Activated B cell treated with CpG ODN at 0.5 μM for 24 hours (primary cell): ENCODE measurements around the gene ARHGAP25. TPM values are rescaled to one million over a fixed set of nuclear protein-coding genes. Genes with fewer than 3 reads are reported as not detected.

ENCODE experiments used
- ATAC-seq: fragments of 200-7000 bp; cut with Tn5 transposase; one replicate; pipeline ENCODE4 v1.10.0; 2021; ENCODE audit warnings: low read depth, mild to moderate bottlenecking, moderate library complexity
- CTCF ChIA-PET: fragments of 350-600 bp; sonication (Branson Sonifier 250); formaldehyde crosslinking; loops from one replicate; lab custom pipeline; 2021; ENCODE audit warnings: antibody characterized with exemption; lab: Charles Lee
- POLR2A ChIA-PET: fragments of 350-600 bp; sonication (Branson Sonifier 250); formaldehyde crosslinking; loops from one replicate; lab custom pipeline; 2021; ENCODE audit warnings: antibody characterized with exemption; lab: Charles Lee
- DNase-seq: peaks from one replicate; pipeline ENCODE4 v3.0.0; 2022
- H3K27ac Mint-ChIP-seq: one replicate; pipeline ENCODE4 v1.8.0; 2020; ENCODE audit warnings: mixed read lengths
- H3K27me3 Mint-ChIP-seq: one replicate; pipeline ENCODE4 v1.8.0; 2021; ENCODE audit warnings: mixed read lengths
- H3K36me3 Mint-ChIP-seq: one replicate; pipeline ENCODE4 v1.8.0; 2021; ENCODE audit warnings: low read depth, mixed read lengths
- H3K4me1 Mint-ChIP-seq: one replicate; pipeline ENCODE4 v1.8.0; 2021; ENCODE audit warnings: mixed read lengths
- H3K4me3 Mint-ChIP-seq: one replicate; pipeline ENCODE4 v1.8.0; 2020; ENCODE audit warnings: mild to moderate bottlenecking, mixed read lengths
- H3K9me3 Mint-ChIP-seq: one replicate; pipeline ENCODE4 v1.8.0; 2020; ENCODE audit warnings: mixed read lengths
- intact Hi-C: fragments of 100-400 bp; cut with micrococcal nuclease; formaldehyde crosslinking; loops from one replicate; pipeline ENCODE4 v1.15.1; 2024
- total RNA-seq: library from RNA; stranded (reverse); gene quantifications from 2 replicates; pipeline ENCODE4 v1.2.3, GENCODE V29; 2022
- TF ChIP-seq, protein P1 (sequence below): fragments of 200-600 bp; IDR thresholded peaks from one replicate; pipeline ENCODE4 v1.8.0; 2022; ENCODE audit warnings: antibody characterized with exemption, mild to moderate bottlenecking

ARHGAP25 gene
- total RNA-seq, 1 donor from 2014 or later, result 336 TPM

DNA sequence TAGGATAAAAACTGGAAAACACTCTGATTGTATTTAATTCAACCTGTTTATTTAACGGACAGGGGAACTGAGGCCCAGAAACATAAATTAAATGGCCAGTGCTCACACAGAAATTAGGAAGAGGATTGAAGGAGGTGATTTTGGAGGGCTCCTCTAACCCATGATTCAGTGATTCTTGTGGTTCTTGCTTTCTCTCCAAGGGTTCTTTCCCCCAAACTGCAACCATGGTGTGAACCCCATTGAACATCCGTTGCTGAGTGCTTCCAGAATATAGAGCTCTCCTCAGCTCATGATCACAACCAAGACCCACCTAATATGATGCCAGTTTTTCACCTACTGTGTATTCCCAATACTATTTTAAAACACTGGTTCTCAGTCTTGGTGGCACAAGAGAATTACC is 95.1 kb downstream of the ARHGAP25 start:
- peak overlapping the region; percentile 76 for H3K27ac Mint-ChIP-seq
- H3K4me1 Mint-ChIP-seq, result peaks cover 84% of the 10 kb centered on the region
- no peak overlapping the region for H3K4me3 Mint-ChIP-seq
- ATAC-seq (no peak), DNase-seq (no peak)
- H3K27me3 Mint-ChIP-seq, result no peaks in the 10 kb centered on the region
- intact Hi-C loops, result loop anchor here (10.0 kb wide), 1 partner anchor 445 kb away; no protein-coding TSS in a partner anchor
- H3K9me3 Mint-ChIP-seq, result no peaks in the 10 kb centered on the region
- CTCF ChIA-PET, result interaction anchor here (1.0 to 3.2 kb wide), 4 partner anchors 9 to 78 kb away, joined by 3 to 11 read pairs (median 6); no protein-coding TSS in a partner anchor
- TF ChIP-seq, protein P1, sequence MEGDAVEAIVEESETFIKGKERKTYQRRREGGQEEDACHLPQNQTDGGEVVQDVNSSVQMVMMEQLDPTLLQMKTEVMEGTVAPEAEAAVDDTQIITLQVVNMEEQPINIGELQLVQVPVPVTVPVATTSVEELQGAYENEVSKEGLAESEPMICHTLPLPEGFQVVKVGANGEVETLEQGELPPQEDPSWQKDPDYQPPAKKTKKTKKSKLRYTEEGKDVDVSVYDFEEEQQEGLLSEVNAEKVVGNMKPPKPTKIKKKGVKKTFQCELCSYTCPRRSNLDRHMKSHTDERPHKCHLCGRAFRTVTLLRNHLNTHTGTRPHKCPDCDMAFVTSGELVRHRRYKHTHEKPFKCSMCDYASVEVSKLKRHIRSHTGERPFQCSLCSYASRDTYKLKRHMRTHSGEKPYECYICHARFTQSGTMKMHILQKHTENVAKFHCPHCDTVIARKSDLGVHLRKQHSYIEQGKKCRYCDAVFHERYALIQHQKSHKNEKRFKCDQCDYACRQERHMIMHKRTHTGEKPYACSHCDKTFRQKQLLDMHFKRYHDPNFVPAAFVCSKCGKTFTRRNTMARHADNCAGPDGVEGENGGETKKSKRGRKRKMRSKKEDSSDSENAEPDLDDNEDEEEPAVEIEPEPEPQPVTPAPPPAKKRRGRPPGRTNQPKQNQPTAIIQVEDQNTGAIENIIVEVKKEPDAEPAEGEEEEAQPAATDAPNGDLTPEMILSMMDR, result no peak
- POLR2A ChIA-PET, result interaction anchor here (0.8 to 8.9 kb wide), 18 partner anchors 10 to 394 kb away, joined by 3 to 74 read pairs (median 4); no protein-coding TSS in a partner anchor
- H3K36me3 Mint-ChIP-seq, result peaks cover 38% of the 10 kb centered on the region

DNA sequence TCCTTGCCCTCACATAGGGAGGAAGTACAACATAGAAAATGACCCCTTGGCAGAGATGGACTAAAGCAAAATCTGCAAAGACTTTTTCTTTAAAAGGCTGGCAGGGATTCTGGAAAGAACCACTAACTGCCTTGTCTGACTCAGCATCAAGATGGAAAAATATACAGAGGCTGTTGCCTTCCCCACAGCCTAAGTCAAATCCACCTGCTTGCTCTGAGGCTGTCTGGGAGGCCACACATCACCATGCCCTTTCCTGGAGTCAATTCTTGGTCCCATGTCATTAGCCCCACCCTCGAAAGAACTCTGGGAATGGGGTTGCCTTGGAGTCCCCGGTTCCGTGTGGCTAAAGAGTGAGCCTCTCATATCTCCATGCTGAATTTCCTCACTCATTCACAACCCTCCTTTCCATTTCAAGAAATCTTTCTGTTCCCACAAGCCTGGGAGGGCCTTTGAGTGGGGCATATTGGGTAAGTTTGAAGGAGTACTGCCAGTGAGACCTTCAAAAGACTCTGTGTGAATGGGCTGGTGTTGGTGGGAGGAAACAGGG is 97.1 kb downstream of the ARHGAP25 start:
- Mint-ChIP-seq H3K27me3 (no peaks in the 10 kb centered on the region), H3K4me3 (peak overlapping the region; percentile 73), H3K27ac (peak overlapping the region; percentile 96), H3K36me3 (peaks cover 18% of the 10 kb centered on the region), H3K9me3 (no peaks in the 10 kb centered on the region), H3K4me1 (peaks cover 91% of the 10 kb centered on the region)
- intact Hi-C loops, result loop anchor here (1.0 to 10.0 kb wide), 10 partner anchors 21 to 447 kb away; partner anchors contain the start of genes APLF and FBXO48
- DNase-seq (no peak), ATAC-seq (peak; percentile 3)
- ChIA-PET POLR2A (interaction anchor here (0.9 to 8.9 kb wide), 15 partner anchors 8 to 94 kb away, joined by 3 to 156 read pairs (median 7); no protein-coding TSS in a partner anchor), CTCF (interaction anchor here (1.2 to 1.8 kb wide), 3 partner anchors 76 to 367 kb away, joined by 4 to 5 read pairs (median 4); no protein-coding TSS in a partner anchor)
- TF ChIP-seq, protein P1, result no peak

DNA sequence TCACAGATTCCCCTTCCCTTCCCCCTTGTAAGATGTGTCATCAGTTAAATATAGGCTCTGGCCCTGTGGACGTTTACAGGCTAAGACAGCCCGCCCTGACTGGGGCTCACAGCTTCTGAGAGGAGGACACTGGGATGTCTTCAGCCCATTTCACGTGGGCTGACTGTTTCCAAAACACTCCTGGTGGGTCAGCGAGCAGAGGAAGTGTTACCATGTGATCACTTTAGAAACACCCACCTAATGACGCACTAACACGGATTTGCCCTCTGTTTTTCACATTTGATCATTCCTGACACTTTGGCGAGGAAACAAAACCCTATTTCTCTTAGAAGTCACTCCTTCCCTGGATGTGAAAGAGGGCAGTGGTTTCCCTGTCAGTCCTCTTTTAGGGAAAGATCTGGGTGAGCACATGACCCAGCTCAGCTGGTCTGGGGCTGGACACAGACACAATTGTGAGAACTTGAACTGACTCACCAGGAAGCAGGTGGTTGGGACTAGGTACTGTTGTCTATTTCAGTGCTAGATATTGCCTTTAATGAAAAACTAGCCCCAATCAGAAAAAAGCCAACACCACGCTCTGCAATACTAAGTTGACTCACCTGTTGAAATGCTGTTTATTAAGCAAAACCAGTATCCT is 97.7 kb downstream of the ARHGAP25 start:
- Mint-ChIP-seq H3K27ac (peak overlapping the region; percentile 96), H3K27me3 (no peaks in the 10 kb centered on the region), H3K36me3 (peaks cover 14% of the 10 kb centered on the region), H3K4me3 (peak overlapping the region; percentile 73), H3K9me3 (no peaks in the 10 kb centered on the region), H3K4me1 (peaks cover 97% of the 10 kb centered on the region)
- intact Hi-C loops, result loop anchor here (1.0 to 10.0 kb wide), 10 partner anchors 22 to 448 kb away; partner anchors contain the start of genes APLF and FBXO48
- ATAC-seq (peak; percentile 73), DNase-seq (no peak)
- POLR2A ChIA-PET, result interaction anchor here (0.9 to 8.9 kb wide), 19 partner anchors 8 to 392 kb away, joined by 3 to 156 read pairs (median 5); no protein-coding TSS in a partner anchor
- CTCF ChIA-PET, result interaction anchor here (1.2 to 1.8 kb wide), 4 partner anchors 56 to 368 kb away, joined by 4 to 5 read pairs (median 4); no protein-coding TSS in a partner anchor
- TF ChIP-seq, protein P1, result no peak

DNA sequence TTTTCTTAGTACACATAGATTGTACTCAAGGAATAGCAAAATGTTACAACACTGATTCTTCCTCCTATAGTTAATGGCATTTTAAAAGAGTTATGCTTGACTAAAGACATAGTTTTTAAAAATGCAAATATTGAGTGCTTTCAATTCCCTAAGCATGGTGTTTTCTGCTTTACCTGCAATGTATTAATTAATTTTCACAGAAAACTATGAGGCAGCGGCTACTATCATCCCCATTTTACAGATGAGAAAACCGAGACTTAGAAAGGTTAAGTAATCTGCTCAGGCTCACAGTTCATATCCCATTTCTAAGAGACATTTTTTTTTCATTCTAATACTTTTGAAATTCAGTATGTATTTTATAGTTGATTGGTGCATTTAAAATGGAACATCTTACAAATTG is 98.6 kb downstream of the ARHGAP25 start:
- ChIA-PET POLR2A (interaction anchor here (0.9 to 8.9 kb wide), 17 partner anchors 10 to 392 kb away, joined by 3 to 156 read pairs (median 5); no protein-coding TSS in a partner anchor), CTCF (interaction anchor here (1.7 to 1.8 kb wide), 3 partner anchors 57 to 369 kb away, joined by 4 to 5 read pairs (median 5); no protein-coding TSS in a partner anchor)
- peak overlapping the region; percentile 96 for H3K27ac Mint-ChIP-seq
- no peak for ATAC-seq
- no peaks in the 10 kb centered on the region for H3K27me3 Mint-ChIP-seq
- DNase-seq, result no peak
- H3K9me3 Mint-ChIP-seq, result no peaks in the 10 kb centered on the region
- peaks cover 6% of the 10 kb centered on the region for H3K36me3 Mint-ChIP-seq
- TF ChIP-seq, protein P1, result no peak
- peaks cover 99% of the 10 kb centered on the region for H3K4me1 Mint-ChIP-seq
- intact Hi-C loops, result loop anchor here (2.0 to 10.0 kb wide), 5 partner anchors 26 to 448 kb away; no protein-coding TSS in a partner anchor
- peak overlapping the region; percentile 73 for H3K4me3 Mint-ChIP-seq
